H1 (cell line): ENCODE data around the gene NONO. TPM values are rescaled to one million over a fixed set of nuclear protein-coding genes. Genes with fewer than 3 reads are reported as not detected.

ENCODE experiments used
- CTCF ChIA-PET: fragments of 300-600 bp; sonication (Branson Sonifier 250); formaldehyde crosslinking; loops from one replicate; lab custom pipeline; 2021; ENCODE audit not compliant: partially characterized antibody; lab: Charles Lee
- POLR2A ChIA-PET: fragments of 300-600 bp; sonication (Branson Sonifier 250); formaldehyde crosslinking; loops from one replicate; lab custom pipeline; 2021; ENCODE audit warnings: inconsistent platforms; ENCODE audit not compliant: partially characterized antibody; lab: Charles Lee
- DNase-seq, 2 experiments: peaks; one replicate each; pipeline versions ENCODE4 v3.0.0 to v3.0.0-alpha.2; 2010 to 2022; ENCODE audit warnings: low spot score in 2 of 2, low read depth in 1 of 2, mixed read lengths in 1 of 2
- FAIRE-seq: peaks from 2 replicates; lab custom pipeline; 2011; peaks lifted over from hg19 to GRCh38; lab: Jason Lieb, UNC
- H2AFZ ChIP-seq: 2 replicates; pipeline ENCODE4 v1.8.1; 2012; ENCODE audit warnings: low read length, inconsistent platforms
- H2AK5ac ChIP-seq: 2 replicates; pipeline ENCODE4 v1.6.1; 2013; ENCODE audit warnings: low read depth, low read length
- H2BK120ac ChIP-seq: replicated peaks from 2 replicates; pipeline ENCODE3; 2013; ENCODE audit warnings: low read depth, low read length, inconsistent platforms
- H2BK12ac ChIP-seq: 2 replicates; pipeline ENCODE4 v1.6.1; 2013; ENCODE audit warnings: low read depth, low read length
- H2BK15ac ChIP-seq: 2 replicates; pipeline ENCODE4 v1.6.1; 2013; ENCODE audit warnings: low read length
- H2BK20ac ChIP-seq: 2 replicates; pipeline ENCODE4 v1.6.1; 2013; ENCODE audit warnings: low read length
- H2BK5ac ChIP-seq: 2 replicates; pipeline ENCODE4 v1.6.1; 2013; ENCODE audit warnings: low read depth, low read length
- H3K14ac ChIP-seq: 2 replicates; pipeline ENCODE4 v1.6.1; 2013; ENCODE audit warnings: inconsistent platforms; ENCODE audit not compliant: insufficient read length
- H3K18ac ChIP-seq: 2 replicates; pipeline ENCODE4 v1.6.1; 2013; ENCODE audit warnings: low read length; ENCODE audit errors: extremely low read depth
- H3K23ac ChIP-seq: 2 replicates; pipeline ENCODE4 v1.6.1; 2013; ENCODE audit warnings: inconsistent platforms; ENCODE audit not compliant: insufficient read length
- H3K23me2 ChIP-seq: 2 replicates; pipeline ENCODE4 v1.6.1; 2013; ENCODE audit warnings: low read depth, low read length
- H3K27ac ChIP-seq: 2 replicates; pipeline ENCODE4 v1.6.1; 2011; ENCODE audit warnings: low read depth, low read length, inconsistent platforms
- H3K27me3 ChIP-seq, 4 experiments: replicated peaks in 1 of 4; 1 replicate in 1 of 4; 2 replicates in 3 of 4; pipeline versions ENCODE4 v1.6.1 to v1.8.1; 2011 to 2013; ENCODE audit warnings: low read length in 3 of 4, mild to moderate bottlenecking in 3 of 4, inconsistent platforms in 2 of 4, mixed read lengths in 2 of 4, moderate library complexity in 1 of 4; ENCODE audit not compliant: control insufficient read depth in 3 of 4, insufficient read depth in 3 of 4; ENCODE audit errors: extremely low read depth in 1 of 4
- H3K36me3 ChIP-seq, 4 experiments: 2 replicates each; pipeline versions ENCODE4 v1.6.1 to v1.8.1; 2011 to 2013; ENCODE audit warnings: mild to moderate bottlenecking in 4 of 4, low read length in 3 of 4, moderate library complexity in 2 of 4, control low read depth in 1 of 4, inconsistent platforms in 1 of 4; ENCODE audit not compliant: insufficient read depth in 4 of 4, control insufficient read depth in 2 of 4
- H3K4ac ChIP-seq: replicated peaks from 2 replicates; pipeline ENCODE3; 2013; ENCODE audit warnings: low read length, low read depth, mixed read lengths, inconsistent platforms; ENCODE audit not compliant: insufficient read length
- H3K4me1 ChIP-seq, 4 experiments: replicated peaks in 1 of 4; 1 replicate in 1 of 4; 2 replicates in 3 of 4; pipeline versions ENCODE4 v1.6.1 to v1.8.1; 2011 to 2013; ENCODE audit warnings: low read length in 3 of 4, inconsistent platforms in 2 of 4, mixed read lengths in 1 of 4; ENCODE audit not compliant: insufficient read depth in 4 of 4, control insufficient read depth in 3 of 4
- H3K4me2 ChIP-seq, 2 experiments: 2 replicates each; pipeline versions ENCODE4 v1.6.1 to v1.8.1; 2011 to 2013; ENCODE audit warnings: low read depth in 2 of 2, low read length in 2 of 2, control low read depth in 1 of 2, inconsistent platforms in 1 of 2, mild to moderate bottlenecking in 1 of 2; ENCODE audit not compliant: insufficient read depth in 1 of 2
- H3K4me3 ChIP-seq, 4 experiments: fragments of 200-600, 300-600 bp in 1 of 4; sonication (generic), shearing (Covaris generic), sonication (Bioruptor Twin) in 1 of 4; 2 replicates each; pipeline versions ENCODE4 v1.5.1 to v1.8.1; 2011 to 2016; ENCODE audit warnings: low read length in 4 of 4, low read depth in 3 of 4, control low read depth in 2 of 4, inconsistent platforms in 2 of 4, mild to moderate bottlenecking in 2 of 4, mixed read lengths in 1 of 4, moderate library complexity in 1 of 4; ENCODE audit not compliant: insufficient read depth in 2 of 4; ENCODE audit errors: extremely low read depth in 1 of 4
- H3K56ac ChIP-seq: replicated peaks from 2 replicates; pipeline ENCODE3; 2013; ENCODE audit warnings: low read depth, mild to moderate bottlenecking, mixed read lengths, low read length, inconsistent platforms; ENCODE audit not compliant: insufficient read length
- H3K79me1 ChIP-seq: 2 replicates; pipeline ENCODE4 v1.6.1; 2013; ENCODE audit warnings: low read depth, low read length, control low read depth
- H3K79me2 ChIP-seq, 2 experiments: 2 replicates each; pipeline versions ENCODE4 v1.6.1 to v1.8.1; 2012 to 2013; ENCODE audit warnings: low read length in 2 of 2, mild to moderate bottlenecking in 2 of 2, inconsistent platforms in 1 of 2; ENCODE audit not compliant: insufficient read depth in 2 of 2, control insufficient read depth in 1 of 2
- H3K9ac ChIP-seq, 4 experiments: replicated peaks in 1 of 4; 1 replicate in 1 of 4; 2 replicates in 3 of 4; pipeline versions ENCODE4 v1.6.1 to v1.8.1; 2011 to 2013; ENCODE audit warnings: low read depth in 3 of 4, low read length in 3 of 4, control low read depth in 2 of 4, mild to moderate bottlenecking in 2 of 4, moderate library complexity in 2 of 4, inconsistent platforms in 1 of 4; ENCODE audit errors: extremely low read depth in 1 of 4
- H3K9me3 ChIP-seq, 2 experiments: 2 replicates each; pipeline versions ENCODE4 v1.6.1 to v1.8.1; 2012 to 2013; ENCODE audit warnings: mild to moderate bottlenecking in 2 of 2, moderate library complexity in 2 of 2, control low read depth in 1 of 2, inconsistent platforms in 1 of 2, low read depth in 1 of 2, low read length in 1 of 2, mixed read lengths in 1 of 2; ENCODE audit not compliant: insufficient read depth in 2 of 2
- H4K20me1 ChIP-seq, 2 experiments: replicated peaks in 1 of 2; 2 replicates each; pipeline versions ENCODE3 to v1.8.1; 2011 to 2013; ENCODE audit warnings: inconsistent platforms in 2 of 2, low read length in 2 of 2, mild to moderate bottlenecking in 1 of 2; ENCODE audit not compliant: insufficient read depth in 2 of 2, control insufficient read depth in 1 of 2
- H4K5ac ChIP-seq: 2 replicates; pipeline ENCODE4 v1.6.1; 2013; ENCODE audit warnings: low read length, low read depth, mixed read lengths, inconsistent platforms; ENCODE audit not compliant: insufficient read length
- H4K8ac ChIP-seq: 2 replicates; pipeline ENCODE4 v1.8.0; 2013; ENCODE audit warnings: mild to moderate bottlenecking, moderate library complexity, low read length, inconsistent platforms; ENCODE audit not compliant: insufficient read depth; ENCODE audit errors: extremely low read depth
- H4K91ac ChIP-seq: replicated peaks from 2 replicates; pipeline ENCODE3; 2013; ENCODE audit warnings: low read length, mixed read lengths, inconsistent platforms; ENCODE audit not compliant: insufficient read length
- EZH2 ChIP-seq: fragments of 200-600 bp; sonication (generic); IDR thresholded peaks from 2 replicates; pipeline ENCODE4 v1.7.1; 2012; ENCODE audit warnings: low read depth, mild to moderate bottlenecking, moderate library complexity, low read length, inconsistent platforms; ENCODE audit not compliant: severe bottlenecking
- GABPA ChIP-seq: IDR thresholded peaks from 2 replicates; pipeline ENCODE4 v1.6.1; 2011; ENCODE audit warnings: mild to moderate bottlenecking, low read length, moderate library complexity, borderline replicate concordance; ENCODE audit not compliant: insufficient read depth
- JUN ChIP-seq: IDR thresholded peaks from 2 replicates; pipeline ENCODE4 v1.6.1; 2011; ENCODE audit warnings: low read depth, mild to moderate bottlenecking, improper control_type of control experiment, low read length
- NRF1 ChIP-seq: IDR thresholded peaks from 2 replicates; pipeline ENCODE4 v1.6.1; 2011; ENCODE audit warnings: mild to moderate bottlenecking, low read depth, low read length, improper control_type of control experiment
- PHF8 ChIP-seq: fragments of 200-600 bp; sonication (generic); conservative IDR thresholded peaks from 2 replicates; pipeline ENCODE4 v1.7.1; 2012; ENCODE audit warnings: low read depth, mild to moderate bottlenecking, inconsistent platforms, low read length, moderate library complexity
- RNF2 ChIP-seq: fragments of 200-900, 300-1000 bp; sonication (generic); IDR thresholded peaks from 2 replicates; pipeline ENCODE4 v1.7.1; 2016; ENCODE audit warnings: borderline replicate concordance, low read depth, mild to moderate bottlenecking, antibody characterized with exemption, low read length; ENCODE audit not compliant: poor library complexity, severe bottlenecking; ENCODE audit errors: missing control alignments
- SIRT6 ChIP-seq: IDR thresholded peaks from one replicate; pipeline ENCODE4 v1.7.1; 2012; ENCODE audit warnings: low read length, inconsistent platforms
- TBP ChIP-seq: IDR thresholded peaks from 2 replicates; pipeline ENCODE4 v1.6.1; 2011; ENCODE audit warnings: low read depth, low read length, improper control_type of control experiment
- WGBS, 2 experiments: shearing (Covaris generic) in 1 of 2; methylation state at CpG; one replicate each; pipeline versions ENCODE4 v1.1.6 to v1.1.7; 2013 to 2015; ENCODE audit warnings: low lambda C conversion rate in 2 of 2, mixed read lengths in 2 of 2, inconsistent platforms in 1 of 2, low coverage in 1 of 2, missing lambda C conversion rate in 1 of 2; ENCODE audit not compliant: insufficient replicate concordance in 2 of 2, insufficient coverage in 1 of 2, insufficient read length in 1 of 2; ENCODE audit errors: extremely low coverage in 1 of 2, missing lambda C conversion rate in 1 of 2; 5-methylcytosine and 5-hydroxymethylcytosine counted together
- polyA plus RNA-seq, 7 experiments: library from polyadenylated mRNA; depleted of rRNA in 3 of 7; stranded (reverse) in 5 of 7; unstranded in 2 of 7; fragments of >200 nt in 5 of 7; fragments of 200-250 nt in 2 of 7; gene quantifications; 1 replicate in 5 of 7; 2 replicates in 1 of 7; 4 replicates in 1 of 7; pipeline versions ENCODE4 v1.2.1 to v1.2.3, GENCODE V29; 2011 to 2013; ENCODE audit warnings: missing spikeins in 2 of 7, mixed read lengths in 2 of 7
- total RNA-seq: library from RNA; stranded (reverse); fragmentation: NEBNext Ultra II Directional; extraction: Animal tissue kit (Norgen Biotek cat#: 25700); gene quantifications from 2 replicates; pipeline ENCODE4 v1.2.1, GENCODE V29; 2021
- TF ChIP-seq, protein P1 (sequence below): IDR thresholded peaks from 2 replicates; pipeline ENCODE4 v1.6.1; 2011; ENCODE audit warnings: low read length, improper control_type of control experiment
- TF ChIP-seq, protein P2 (sequence below): IDR thresholded peaks from 2 replicates; pipeline ENCODE4 v1.6.1; 2012; ENCODE audit warnings: inconsistent platforms

The NONO gene
- total and polyA plus RNA-seq, 2 of the 8 experiments (the other 6 are each of a cell fraction or from before 2014, with no cell fraction given) = 641 to 728 TPM

DNA sequence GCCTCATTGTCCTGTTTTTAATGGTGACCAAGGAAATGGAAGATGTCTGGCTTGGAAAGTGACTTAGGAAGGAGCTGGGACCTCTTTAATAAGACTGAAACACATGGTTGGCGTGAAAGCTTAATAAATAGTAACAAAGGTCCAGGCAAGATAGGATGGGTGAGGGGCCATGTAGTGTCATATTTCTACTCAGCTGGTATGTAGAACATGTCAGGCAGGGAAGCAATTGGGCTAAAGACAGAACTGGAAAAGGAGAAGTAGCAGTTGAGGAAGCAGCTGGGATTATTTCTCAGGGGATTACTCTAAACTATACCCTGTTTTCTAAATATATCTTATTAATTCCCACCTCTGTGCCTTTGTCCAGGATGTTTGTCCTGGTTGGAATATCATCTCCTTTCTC, 36.7 kb downstream of the NONO start:
- Histone ChIP-seq H4K5ac (no peak overlapping the region), H3K27ac (no peak overlapping the region), H3K36me3 (no peaks in the 10 kb centered on the region), H2BK120ac (no peak overlapping the region), H3K56ac (no peak overlapping the region), H3K79me2 (no peaks in the 10 kb centered on the region), H4K8ac (no peak overlapping the region), H3K79me1 (no peaks in the 10 kb centered on the region), H3K14ac (no peak overlapping the region), H3K23me2 (no peaks in the 10 kb centered on the region), H3K4ac (no peak overlapping the region), H3K4me3 (no peak overlapping the region), H3K9me3 (no peaks in the 10 kb centered on the region), H3K4me2 (no peak overlapping the region), H3K4me1 (no peaks in the 10 kb centered on the region), H2BK5ac (no peak overlapping the region), H2BK12ac (no peak overlapping the region), H3K23ac (no peak overlapping the region), H3K9ac (no peak overlapping the region), H4K20me1 (no peaks in the 10 kb centered on the region), H2AFZ (no peak overlapping the region), H3K27me3 (no peaks in the 10 kb centered on the region), H2BK20ac (no peak overlapping the region), H2BK15ac (no peak overlapping the region), H3K18ac (no peak overlapping the region), H2AK5ac (no peak overlapping the region), H4K91ac (no peak overlapping the region)
- CTCF ChIA-PET = no interaction called here
- DNase-seq (no peak), FAIRE-seq (no peak)
- TF ChIP-seq NRF1 = no peak
- no peak for TF ChIP-seq TBP
- TF ChIP-seq EZH2 = no peak
- no peak for TF ChIP-seq RNF2
- TF ChIP-seq JUN = no peak
- no peak for TF ChIP-seq GABPA
- TF ChIP-seq, protein P1, sequence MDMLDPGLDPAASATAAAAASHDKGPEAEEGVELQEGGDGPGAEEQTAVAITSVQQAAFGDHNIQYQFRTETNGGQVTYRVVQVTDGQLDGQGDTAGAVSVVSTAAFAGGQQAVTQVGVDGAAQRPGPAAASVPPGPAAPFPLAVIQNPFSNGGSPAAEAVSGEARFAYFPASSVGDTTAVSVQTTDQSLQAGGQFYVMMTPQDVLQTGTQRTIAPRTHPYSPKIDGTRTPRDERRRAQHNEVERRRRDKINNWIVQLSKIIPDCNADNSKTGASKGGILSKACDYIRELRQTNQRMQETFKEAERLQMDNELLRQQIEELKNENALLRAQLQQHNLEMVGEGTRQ = no peak
- TF ChIP-seq PHF8 = no peak
- no peak for TF ChIP-seq SIRT6
- TF ChIP-seq, protein P2, sequence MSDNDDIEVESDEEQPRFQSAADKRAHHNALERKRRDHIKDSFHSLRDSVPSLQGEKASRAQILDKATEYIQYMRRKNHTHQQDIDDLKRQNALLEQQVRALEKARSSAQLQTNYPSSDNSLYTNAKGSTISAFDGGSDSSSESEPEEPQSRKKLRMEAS = no peak
- POLR2A ChIA-PET = interaction anchor here (1.5 kb wide), 1 partner anchor 19 kb away, joined by 4 read pairs; the partner anchor contains the start of gene ITGB1BP2
- WGBS, 2 experiments = 89% methylated on average over 1 of the region's 1 CpG; no CpG with 5 or more reads in 1 of the 2 experiments
